Brain pericyte (primary cell): ENCODE measurements around the gene SUPT6H.

Source experiments
- DNase-seq: peaks from one replicate; pipeline ENCODE4 v3.0.0-alpha.2; 2012; ENCODE audit warnings: low read depth, low spot score

The SUPT6H gene

DNA sequence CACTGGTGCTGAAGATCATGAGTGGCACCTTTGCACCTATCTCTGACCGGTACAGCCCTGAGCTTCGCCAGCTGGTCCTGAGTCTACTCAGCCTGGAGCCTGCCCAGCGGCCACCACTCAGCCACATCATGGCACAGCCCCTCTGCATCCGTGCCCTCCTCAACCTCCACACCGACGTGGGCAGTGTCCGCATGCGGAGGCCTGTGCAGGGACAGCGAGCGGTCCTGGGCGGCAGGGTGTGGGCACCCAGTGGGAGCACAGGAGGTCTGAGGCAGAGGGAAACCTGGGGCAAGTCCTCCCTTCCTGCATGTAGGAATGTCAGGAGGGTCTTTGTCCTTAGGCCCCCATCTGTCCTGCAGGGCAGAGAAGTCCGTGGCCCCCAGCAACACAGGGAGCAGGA, 75.3 kb downstream of the SUPT6H start:
- no peak for DNase-seq

DNA sequence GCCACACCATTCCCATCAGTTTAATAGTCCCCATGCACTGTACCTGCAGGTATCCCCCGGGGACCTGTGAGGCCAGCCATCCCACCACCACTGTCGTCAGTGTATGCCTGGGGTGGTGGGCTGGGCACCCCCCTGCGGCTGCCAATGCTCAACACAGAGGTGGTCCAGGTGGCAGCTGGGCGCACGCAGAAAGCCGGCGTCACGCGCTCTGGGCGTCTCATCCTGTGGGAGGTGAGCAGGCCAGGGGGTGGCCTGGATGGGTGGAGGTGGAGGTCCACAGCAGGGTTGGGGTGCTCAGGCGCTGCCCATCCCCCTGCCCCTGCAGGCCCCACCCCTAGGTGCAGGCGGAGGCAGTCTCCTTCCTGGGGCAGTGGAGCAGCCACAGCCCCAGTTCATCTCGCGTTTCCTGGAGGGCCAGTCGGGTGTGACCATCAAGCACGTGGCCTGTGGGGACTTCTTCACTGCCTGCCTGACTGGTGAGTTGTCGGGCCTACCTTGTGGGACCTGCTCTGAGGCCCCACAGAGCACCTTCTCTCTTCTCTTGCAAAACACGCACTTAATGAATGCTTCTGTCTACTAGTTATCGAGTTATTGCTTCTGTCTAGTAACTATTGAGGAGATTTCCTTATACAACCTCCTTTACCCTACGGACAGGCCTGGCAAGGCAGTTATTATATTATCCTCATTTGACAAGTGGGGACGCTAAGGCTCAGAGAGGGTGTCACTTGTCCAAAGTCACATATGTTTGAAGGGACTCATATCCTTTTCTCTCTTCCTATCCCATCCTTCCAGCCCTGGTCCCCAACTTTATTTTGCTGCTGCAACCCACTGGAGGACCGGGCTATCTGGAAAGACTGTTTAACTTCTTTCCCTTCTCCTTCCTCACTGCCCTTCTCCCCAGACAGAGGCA, 76.0 kb downstream of the SUPT6H start:
- DNase-seq: no peak

DNA sequence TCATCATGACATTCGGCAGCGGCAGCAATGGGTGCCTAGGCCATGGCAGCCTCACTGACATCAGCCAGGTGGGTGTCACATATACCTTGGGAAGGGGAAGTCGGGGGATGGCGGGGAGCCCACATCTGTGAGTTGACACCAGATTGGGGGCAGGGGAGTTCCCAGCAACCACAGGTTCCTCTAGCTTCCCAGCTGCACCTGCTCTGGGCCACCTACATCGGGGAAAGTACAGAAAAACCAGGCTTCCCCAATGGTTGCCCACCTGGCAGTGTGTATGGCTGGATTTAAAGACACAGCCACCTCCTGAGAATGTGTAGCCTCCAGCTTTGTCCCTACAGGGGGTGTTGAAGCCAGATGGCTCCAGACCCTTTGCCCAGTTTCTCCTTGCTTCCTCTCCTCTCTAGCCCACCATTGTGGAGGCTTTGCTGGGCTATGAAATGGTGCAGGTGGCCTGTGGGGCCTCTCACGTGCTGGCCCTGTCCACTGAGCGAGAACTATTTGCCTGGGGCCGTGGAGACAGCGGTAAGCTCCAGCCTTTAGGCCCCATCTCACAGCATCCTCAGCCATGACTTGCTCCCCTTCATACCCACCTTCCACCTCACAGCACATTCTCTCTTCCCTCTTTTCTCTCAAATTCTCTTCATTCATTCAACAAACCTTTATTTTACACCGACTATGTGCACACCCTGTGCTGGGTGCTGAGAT, 76.8 kb downstream of the SUPT6H start:
- DNase-seq: no peak

DNA sequence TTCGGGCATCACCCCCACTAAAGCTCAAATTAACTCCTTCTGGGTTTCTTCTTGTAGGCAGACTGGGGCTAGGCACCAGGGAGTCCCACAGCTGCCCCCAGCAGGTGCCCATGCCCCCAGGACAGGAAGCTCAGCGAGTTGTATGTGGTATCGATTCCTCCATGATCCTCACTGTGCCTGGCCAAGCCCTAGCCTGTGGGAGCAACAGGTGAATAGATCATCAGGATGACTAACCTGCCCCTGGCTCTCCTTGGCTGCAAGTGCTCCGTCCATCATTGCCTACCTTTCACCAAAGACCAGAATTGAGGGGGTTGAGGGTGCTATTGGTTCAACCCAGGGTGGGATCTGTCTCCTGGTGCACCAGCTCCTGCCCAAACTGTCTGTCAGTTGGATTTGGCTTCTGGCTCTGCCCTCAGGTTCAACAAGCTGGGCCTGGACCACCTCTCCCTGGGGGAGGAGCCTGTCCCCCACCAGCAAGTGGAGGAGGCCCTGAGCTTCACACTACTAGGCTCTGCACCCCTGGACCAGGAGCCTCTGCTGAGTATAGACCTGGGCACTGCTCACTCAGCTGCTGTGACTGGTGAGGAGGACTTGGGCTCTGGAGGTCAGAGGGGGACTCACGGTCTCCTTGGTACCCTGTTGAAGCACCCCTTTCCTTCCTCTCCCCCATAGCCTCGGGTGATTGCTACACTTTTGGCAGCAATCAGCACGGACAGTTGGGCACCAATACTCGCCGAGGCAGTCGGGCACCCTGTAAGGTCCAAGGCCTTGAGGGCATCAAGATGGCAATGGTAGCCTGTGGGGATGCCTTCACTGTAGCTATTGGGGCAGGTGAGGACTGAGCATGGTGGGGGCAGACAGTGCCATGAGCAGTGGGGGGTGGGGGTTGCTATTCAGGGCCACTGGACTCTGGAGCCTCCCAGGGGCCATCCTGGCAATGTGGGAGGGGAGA, 78.7 kb downstream of the SUPT6H start:
- DNase-seq: no peak

DNA sequence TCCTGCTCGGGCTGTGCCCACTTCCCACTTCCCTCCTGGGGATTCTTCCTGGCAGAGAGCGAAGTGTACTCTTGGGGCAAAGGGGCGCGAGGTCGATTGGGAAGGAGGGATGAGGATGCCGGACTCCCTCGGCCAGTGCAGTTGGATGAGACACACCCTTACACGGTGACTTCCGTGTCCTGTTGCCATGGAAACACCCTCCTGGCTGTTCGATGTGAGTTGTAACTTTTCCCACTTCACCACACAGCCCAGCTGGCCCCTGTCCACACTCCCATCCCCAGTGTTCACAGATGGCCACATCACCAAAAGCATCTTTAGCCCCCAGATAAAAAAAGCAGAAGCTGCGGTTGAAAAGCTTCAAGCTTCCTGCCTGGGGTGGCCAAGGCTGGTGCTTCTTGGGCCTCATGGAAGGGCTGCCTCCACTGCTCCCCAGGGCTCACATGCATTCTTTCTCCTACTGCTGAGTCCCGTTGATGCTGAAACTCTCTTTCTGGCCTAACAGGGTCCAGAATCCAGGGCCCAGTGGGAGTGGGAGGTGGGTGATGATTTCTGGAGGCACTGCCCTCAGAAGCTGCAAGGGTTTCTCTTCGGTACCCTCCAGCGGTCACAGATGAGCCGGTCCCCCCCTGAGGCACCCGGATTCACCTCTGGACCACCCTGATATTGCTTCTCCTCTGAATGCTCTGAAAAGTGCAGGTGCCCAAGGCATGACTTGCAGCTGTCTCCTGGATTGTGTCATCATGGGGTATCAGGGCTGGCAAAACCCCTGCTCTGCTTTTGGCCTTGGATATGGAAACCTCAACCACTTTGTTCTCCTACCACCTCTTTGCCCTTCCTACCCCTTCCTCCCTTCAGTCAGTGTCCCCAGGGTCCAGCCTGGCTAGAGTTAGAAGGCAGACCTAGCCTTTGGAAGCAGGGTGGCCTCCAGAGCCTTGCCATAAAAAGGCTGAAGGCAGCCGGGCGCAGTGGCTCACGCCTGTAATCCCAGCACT, 79.6 kb downstream of the SUPT6H start:
- no peak for DNase-seq

DNA sequence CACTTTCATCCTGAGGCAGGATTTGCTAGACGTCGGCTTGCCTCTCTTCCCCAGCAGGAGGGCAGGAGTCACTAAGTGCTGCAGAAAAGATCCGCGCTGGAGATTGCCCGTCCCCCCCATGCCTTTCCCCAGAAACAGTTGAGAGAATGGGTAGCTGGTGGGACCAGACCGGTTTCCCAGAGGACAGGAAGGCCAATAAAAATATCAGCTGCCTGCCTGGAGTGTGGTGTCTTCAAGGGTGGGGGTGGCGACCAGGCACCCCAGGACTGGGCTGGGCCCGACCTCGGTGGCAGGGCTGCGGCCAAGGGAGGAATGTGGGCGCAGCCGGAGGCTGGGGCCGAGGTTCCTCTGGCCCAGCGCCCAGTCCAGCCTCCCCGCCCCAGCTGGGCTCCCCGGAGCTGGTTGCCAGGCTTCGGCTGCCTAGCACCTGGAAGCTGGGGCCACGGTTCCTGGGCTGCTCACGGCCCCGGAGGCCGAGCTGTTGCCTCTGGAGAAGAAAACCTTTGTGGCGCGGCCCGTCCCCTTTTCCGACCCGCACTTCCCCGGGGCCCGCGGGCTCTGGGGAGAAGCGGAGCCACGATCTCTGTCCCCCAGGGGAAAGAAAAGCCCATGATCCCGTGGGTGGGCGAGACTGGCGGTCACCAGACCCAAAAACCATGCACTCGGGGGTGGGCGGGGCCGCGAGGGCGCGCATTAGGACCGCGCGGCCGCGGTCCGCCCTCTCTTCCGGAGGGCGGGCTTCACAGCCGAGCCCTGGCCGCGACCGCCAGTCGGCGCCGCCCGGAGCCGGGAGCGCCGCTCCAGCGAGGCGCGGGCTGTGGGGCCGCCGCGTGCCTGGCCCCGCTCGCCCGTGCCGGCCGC, 81.5 kb downstream of the SUPT6H start, which contains the start of gene TRAF4:
TRAF4 (plus strand) TSS at position 769 of the 861 bp plus-strand sequence. CDS start 102 bp downstream, outside the sequence.
- DNase-seq: peak; percentile 79

DNA sequence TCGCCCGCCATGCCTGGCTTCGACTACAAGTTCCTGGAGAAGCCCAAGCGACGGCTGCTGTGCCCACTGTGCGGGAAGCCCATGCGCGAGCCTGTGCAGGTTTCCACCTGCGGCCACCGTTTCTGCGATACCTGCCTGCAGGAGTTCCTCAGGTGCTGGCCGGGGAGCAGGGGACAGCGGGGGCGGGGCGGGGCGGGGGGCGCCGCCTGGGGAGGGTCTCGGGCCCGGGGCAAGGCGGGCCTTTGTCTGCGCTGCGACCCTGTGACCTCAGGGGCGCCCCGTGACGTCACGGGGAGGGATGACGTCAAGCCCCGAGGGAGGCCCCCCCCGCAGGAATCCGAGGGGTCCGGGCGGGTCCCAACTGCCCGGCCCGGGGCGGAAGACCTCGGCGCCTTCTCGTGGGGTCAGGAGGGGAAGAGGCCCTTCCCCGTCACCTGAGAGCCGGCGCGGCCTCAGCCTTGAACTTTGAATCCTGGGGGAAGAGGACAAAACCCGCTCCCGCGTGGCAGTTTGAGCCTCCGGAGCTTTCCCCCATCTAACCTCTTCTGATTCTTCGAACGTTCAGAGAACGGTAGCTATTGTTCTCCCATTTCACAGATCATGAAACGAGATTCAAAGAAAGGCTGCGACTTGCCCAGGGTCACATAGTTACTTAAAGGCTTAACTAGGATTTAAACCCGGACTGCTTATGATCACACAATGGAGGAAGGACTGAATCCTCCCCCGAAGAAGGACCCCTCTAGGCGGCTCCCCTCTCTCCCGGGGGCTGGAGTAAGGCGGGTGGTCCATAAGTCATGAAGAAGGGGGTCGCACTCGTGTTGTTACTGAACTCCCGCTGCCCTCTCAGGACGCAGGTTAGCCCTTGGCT, 82.3 kb downstream of the SUPT6H start:
- no peak for DNase-seq

DNA sequence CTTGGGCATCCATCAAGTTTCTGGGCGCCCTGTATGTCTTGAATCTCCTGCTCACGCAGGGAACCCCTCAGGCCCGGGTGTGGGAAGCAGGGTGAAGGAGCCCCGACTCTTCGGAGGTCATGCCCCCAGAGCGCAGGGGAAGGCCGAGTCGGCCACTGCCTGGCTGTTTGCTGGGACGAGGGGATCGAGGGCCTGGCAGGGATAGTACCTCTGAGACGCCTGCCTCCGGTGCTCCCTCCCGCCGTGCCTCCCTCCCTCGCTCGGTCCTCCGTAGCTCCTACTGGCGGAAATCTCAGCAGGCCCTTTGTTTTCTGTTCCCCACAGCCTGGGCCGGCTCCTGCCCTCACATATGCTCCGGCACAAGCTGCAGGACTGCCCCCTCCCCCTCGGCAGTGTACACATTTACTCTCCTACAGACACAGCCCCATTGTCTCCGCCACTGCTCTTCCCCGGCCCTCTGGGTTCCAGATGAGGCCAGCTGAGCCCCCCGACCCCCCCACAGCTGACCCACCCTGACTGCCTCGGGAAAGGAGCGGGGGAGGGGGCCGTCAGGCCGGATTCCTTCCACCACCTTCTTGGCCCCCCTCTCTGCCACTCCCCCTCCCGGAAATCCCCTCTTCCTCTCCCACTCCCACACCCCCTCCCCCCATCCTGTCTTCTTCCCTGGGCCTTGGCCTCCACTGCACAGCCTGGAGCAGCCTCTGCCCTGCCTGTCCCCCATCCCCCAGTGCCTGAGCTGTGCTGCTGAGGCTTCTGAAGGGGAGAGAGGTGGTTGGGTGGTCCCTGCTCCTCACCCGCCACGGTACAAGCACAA, 83.2 kb downstream of the SUPT6H start:
- DNase-seq: no peak

DNA sequence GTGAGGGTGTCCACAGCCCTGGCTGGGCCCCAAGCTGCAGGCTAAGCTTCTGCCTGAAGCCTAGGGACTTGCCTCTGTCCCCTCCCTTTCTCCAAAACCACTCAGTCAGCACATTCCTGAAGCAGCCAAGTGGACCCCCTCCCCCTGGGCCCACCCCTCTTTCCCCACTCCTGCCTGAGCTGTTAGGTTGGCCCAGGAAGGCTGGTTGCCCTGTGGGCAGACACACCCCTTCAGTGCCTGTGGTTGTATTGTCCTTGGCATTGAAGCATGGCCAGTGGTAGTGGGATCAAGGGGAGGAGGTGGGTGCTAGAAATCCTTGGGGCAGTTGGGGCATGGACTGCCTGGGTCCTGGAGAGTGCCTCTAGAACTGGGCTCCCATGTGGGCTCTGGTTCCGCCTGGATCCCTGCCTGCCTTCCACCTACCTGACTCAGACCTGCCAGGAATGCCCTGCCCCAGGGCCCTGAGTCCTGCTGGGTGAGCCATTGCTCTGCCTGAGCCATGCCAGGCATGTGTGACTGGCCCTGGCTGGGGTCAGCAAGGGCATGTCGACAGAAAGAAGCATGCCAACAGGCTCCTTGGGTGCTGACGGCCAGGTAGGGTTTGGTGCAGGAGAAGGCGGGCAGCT, 83.9 kb downstream of the SUPT6H start:
- DNase-seq: no peak

DNA sequence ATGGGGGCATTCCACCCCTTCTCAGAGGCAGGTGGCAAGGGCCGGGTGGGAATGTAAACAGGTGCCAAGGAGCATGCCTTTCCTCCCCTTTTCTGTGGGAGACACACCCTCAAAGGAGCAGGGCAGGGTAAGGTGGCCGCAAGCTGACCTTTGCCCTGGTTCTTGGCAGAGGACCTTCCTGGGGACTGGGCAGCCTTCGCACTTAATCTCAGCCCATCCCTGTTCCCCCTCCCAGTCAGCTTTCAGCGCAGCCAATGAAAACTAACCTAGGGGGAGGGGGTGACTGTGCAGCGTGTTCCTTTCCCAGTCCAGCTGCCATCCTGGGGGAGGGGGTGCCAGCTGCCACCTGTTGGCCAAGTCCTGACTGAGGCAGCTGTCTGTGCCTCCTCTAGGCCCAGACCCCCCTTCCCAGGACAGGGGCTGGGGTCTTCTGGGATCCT, 84.6 kb downstream of the SUPT6H start:
- no peak for DNase-seq

DNA sequence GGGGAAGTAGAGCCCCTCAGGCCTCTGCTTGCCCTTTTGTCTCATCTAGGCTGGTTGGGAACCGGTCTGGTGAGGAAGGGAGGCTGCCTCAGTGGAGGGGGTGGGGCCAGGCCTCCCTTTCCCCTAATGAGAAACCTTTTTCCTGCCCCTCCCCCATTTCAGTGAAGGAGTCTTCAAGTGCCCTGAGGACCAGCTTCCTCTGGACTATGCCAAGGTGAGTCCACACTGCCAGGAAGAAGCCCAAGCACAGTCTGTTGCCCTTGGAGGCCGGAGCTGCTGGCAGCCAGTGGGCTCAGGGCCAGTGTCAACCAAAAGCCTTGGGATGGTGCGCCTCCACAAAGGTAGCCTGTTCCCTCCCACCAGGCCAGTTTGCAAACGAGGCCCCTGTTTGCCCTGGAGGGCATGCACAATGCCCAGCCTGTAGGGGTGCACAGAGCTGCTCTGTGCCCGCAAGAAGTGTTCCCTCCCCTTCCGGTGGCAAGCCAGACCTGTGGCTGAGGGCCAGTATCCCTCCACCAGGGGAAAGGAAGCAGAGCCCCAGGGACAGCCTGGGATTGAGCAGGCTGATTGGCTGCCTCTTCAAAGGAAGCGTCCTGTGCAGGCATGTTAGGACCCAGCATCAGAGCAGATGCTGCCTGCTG, 85.2 kb downstream of the SUPT6H start:
- no peak for DNase-seq

DNA sequence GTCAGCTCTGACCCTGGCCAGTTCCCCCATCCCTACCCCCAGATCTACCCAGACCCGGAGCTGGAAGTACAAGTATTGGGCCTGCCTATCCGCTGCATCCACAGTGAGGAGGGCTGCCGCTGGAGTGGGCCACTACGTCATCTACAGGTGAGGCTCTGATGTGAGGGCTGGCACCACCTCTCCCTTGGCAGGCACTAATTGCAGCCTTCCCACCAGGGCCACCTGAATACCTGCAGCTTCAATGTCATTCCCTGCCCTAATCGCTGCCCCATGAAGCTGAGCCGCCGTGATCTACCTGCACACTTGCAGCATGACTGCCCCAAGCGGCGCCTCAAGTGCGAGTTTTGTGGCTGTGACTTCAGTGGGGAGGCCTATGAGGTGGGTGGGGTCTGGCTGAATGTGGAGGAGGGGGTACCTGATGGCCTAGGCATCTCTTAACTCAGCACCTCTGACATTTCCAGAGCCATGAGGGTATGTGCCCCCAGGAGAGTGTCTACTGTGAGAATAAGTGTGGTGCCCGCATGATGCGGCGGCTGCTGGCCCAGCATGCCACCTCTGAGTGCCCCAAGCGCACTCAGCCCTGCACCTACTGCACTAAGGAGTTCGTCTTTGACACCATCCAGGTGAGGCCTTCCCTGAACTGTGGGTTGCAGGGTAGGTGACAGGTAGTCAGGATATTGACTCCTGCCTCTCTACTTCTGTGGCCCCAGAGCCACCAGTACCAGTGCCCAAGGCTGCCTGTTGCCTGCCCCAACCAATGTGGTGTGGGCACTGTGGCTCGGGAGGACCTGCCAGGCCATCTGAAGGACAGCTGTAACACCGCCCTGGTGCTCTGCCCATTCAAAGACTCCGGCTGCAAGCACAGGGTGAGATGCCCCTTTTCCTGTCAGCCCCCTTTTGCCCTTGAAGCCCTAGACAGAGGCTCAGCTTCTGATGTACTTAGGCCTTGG, 86.1 kb downstream of the SUPT6H start:
- DNase-seq: no peak

DNA sequence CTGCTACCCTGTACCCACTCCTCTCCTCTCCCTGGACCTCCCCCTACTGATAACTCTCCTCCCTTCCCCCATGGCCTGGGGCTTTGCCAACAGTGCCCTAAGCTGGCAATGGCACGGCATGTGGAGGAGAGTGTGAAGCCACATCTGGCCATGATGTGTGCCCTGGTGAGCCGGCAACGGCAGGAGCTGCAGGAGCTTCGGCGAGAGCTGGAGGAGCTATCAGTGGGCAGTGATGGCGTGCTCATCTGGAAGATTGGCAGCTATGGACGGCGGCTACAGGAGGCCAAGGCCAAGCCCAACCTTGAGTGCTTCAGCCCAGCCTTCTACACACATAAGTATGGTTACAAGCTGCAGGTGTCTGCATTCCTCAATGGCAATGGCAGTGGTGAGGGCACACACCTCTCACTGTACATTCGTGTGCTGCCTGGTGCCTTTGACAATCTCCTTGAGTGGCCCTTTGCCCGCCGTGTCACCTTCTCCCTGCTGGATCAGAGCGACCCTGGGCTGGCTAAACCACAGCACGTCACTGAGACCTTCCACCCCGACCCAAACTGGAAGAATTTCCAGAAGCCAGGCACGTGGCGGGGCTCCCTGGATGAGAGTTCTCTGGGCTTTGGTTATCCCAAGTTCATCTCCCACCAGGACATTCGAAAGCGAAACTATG, 87.0 kb downstream of the SUPT6H start:
- DNase-seq: no peak

DNA sequence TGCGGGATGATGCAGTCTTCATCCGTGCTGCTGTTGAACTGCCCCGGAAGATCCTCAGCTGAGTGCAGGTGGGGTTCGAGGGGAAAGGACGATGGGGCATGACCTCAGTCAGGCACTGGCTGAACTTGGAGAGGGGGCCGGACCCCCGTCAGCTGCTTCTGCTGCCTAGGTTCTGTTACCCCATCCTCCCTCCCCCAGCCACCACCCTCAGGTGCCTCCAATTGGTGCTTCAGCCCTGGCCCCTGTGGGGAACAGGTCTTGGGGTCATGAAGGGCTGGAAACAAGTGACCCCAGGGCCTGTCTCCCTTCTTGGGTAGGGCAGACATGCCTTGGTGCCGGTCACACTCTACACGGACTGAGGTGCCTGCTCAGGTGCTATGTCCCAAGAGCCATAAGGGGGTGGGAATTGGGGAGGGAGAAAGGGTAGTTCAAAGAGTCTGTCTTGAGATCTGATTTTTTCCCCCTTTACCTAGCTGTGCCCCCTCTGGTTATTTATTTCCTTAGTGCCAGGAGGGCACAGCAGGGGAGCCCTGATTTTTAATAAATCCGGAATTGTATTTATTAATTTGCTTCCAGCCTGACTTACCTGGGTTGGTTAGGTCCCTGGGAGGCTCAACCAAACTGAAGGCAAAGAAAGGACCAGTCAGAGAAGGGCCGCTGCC, 87.6 kb downstream of the SUPT6H start:
- DNase-seq: no peak
